ENCODE results near the gene NUDT9.
"Not testable (repeated sequence)": the region's sequence is repeated elsewhere in the genome, so short reads cannot be mapped to it uniquely, and the experiment has no call there.

The NUDT9 gene

DNA sequence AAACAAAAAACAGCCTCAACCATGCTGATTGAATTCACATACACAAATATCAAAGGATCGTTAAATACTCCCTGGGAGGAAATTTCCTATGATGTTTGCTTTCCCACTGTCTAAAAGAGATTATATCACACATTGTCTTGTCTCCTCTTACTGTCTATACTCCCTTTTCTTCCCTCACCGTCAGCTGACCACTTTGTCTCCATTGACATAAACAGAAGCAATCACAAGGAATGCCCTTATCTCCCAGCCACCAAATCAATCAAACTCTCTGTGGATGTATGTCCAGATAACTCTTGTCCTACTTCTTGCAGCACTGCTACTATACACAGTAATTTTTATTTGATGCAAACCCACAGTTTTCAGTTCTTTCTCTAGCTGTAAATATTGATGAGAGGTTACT lies 12.2 kb upstream of the NUDT9 start:
- DNase-seq = no peak

DNA sequence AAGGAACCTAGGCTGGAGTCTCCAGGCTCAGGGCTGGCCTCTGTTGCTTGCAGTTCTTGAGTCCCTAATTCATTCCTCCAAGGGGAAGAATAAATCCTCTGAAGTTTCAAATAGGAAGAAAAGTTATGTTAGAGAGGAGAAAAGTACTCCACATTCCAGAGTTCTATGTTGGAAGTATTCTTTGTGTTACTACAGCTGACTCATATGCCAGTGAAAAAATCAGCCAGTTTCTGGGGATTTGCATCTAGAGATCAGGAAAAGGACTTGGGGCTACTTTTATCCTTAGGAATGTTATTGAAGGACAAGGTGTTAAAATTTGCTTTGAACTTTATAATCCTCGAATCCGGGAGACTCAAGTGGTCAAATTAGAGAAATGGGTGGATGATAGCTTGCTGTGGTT lies 11.7 kb upstream of the NUDT9 start:
- peak; percentile 8 for DNase-seq

DNA sequence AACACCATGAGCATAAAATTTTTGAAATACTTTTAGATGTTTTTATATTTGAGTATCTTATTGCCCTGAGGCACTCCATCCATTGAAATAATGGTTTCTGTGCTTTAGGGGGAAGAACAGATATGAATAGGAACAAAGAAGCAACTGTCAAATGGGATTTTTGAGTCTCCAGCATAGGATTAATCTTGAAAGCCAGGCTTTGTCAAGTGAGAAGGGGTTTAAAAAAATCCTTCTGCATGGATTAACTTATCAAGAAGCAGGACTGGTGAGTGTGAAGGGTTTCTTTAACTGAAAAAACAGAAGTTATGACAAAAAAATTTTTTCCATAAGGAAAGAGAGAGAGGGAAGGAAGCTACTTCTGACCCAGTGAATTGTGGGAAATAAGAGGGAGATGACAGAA lies 7.6 kb upstream of the NUDT9 start:
- DNase-seq = no peak

DNA sequence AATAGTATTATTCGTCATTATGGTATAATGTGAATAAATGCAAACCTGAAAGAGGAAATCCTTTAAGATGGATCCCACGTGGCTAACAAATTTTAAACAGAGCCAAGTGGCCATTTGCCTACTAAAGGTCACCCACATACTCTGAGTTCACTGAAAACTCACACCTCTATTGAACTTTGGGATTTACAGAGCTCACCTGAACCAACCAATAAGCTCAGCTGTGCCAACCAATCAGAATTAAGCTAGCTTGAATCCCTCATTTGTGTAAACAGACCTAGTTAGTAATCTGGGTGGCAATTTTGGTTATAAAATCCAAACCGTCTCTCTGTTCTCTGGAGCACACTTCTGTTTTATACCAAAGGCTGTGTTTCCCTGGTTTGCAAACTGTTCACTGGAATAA lies 5.4 kb upstream of the NUDT9 start:
- no peak for DNase-seq

DNA sequence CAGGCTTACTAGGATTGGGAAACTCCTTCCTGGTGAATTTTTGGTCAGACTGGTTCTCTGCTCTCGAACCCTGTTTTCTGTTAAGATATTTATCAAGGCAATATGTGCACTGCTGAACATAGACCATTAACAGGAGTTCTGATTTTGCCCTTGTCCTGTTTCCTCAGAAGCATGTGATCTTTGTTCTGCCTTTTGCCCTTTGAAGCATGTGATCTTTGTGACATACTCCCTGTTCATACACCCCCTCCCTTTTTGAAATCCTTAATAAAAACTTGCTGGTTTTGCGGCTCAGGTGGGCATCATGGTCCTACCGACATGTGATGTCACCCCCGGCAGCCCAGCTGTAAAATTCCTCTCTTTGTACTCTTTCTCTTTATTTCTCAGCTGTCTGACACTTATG lies 4.0 kb upstream of the NUDT9 start:
- not testable (repeated sequence) for DNase-seq

DNA sequence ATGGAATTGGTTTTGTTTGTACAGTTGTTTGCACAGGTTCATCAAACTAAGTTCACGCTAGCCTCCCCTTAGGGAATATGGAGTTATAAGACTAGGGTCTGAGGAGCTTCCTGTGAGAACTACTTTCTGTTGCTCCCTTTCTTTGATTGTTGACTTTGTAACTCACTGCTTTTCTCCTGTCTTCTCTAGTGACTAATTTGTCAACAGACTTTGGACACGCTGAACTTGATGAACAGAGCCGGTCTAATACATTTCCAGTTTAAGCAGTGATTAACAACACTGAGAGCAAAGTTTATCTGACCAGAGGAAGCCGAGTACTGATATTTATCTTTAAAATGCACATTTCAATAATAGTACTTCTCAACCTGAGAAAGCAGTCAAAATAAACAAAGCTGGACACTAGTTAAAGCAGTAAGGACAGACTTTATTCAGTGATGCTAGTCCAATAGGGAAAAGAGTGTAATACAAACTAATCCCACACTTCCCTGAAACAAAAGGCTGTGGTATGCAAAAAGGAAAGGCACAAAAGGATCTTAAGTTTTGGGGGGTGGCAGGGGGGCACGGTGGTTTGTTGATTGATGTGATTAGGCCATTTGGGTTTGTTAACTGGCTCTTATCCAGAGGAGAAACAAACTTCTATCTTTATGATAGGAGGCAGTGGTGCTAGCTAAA lies 2.7 kb upstream of the NUDT9 start:
- DNase-seq = no peak

DNA sequence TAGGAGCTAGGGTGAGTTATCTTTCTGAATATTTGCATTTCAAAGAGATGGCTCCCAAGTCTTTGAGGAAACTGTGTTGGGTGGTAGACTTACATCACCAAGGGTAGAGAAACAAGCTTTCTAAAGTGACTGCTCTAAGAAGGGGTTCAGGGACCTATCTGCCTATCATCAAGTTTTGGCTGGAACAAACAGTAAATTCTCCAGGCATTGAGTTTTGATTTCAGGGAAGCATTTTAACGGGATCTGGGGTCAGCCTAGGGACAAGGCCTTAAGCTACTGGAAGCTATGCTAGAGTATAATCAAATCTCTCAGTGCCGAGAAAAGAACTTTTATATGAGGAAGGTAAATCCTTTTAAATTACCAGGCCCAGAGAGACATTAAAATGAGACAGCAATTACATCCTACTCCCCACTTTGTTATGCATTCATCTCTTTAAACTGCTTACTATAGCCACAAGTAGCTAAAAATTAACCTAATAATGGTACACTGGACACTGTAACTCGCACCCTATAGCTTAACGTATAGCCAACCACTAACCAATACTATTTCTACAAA lies 2.0 kb upstream of the NUDT9 start:
- DNase-seq = no peak

DNA sequence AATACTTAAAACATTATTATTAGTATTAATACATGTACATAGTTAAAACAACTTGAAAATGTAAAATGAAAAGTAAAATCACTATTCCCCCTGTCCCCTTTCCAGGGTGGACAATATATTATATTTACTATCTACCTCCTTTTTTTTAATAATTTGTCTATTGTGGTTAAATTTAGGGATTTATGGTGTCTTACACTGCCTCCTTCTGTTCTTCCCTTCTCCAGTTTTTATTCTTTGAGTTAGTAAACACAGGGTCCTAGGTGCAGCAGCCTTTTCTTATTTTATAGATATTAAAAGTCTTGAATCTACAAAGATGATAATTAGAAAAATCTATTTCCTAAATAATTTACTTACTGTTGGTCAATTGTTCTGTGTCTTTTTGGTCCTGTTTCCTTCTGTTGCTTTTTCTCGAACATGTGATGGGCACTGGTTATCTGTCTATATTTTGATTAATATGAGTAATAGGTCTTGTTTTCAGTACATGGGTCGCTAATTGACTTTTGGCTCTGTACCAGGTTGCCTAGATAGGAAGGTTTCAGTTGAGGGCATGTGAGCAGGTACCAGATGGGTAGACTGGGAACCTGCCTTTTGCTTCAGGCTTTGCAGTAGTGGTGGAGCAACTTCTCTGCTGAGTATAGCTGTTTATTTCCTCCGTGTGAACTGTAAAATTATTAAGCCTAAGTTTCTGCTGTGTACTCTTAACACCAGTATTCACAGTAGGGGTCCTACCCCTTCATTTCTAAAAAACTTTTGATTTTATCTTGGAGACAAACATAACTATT lies 1.1 kb downstream of the NUDT9 start:
- DNase-seq = peak; percentile 18

DNA sequence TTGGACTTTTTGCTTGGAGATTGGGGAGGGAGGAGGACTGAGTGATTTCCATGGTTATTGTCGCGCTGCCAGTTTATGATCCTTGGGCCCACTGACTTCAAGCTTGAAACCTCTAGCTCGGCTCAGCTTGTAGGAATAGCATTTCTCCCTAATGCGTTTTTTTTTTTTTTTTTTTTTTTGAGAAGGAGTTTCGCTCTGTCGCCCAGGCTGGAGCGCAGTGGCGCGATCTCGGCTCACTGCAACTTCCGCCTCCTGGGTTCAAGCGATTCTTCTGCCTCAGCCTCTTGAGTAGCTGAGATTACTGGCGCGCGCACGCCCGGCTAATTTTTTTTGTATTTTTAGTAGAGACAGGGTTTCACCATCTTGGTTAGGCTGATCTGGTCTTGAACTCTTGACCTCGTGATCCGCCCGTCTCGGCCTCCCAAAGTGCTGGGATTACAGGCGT lies 1.7 kb downstream of the NUDT9 start:
- DNase-seq = peak; percentile 7

DNA sequence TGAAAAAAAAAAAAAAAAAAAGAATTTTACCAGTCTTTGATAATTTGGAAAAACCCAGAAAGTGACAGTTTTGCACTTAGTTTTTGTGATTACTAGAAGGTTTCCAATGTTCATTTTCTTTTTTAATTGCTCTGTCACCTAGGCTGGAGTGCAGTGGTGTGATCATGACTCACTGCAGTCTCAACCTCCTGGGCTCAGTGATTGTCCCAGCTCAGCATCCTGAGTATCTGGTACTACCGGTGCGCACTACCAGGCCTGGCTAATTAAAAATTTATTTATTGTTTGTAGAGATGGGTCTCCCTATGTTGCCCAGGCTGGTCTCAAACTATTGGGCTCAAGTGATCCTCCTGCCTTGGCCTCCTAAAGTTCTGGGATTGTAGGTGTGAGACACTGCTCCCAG lies 3.3 kb downstream of the NUDT9 start:
- peak; percentile 14 for DNase-seq

DNA sequence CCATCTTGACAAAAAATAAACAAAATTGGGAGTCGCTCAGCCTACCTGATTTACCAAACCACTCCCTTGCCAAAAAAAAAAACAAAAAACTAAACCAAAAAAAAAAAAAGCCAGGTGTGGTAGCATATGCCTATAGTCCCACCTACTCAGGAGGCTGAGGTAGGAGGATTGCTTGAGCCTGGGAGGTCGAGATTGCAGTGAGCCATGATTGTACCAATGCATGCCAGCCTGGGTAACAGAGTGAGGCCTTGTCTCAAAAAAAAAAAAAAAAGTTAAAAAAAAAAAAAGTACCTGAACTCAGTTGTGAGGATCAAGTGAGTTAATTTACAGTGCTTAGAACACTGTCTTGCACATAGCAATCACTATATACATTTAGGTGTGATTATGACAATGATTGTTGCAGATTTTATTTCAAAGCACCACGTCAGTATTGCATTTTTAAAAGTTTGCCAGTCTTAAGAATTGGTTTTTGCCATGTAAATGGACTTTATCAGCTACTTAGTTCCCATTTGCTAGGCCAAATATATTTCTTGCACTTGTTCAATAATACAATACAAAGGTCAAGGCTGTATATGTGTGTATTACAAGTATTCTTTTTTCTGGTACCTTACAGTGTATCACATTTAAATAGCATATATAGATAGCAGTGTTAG lies 4.6 kb downstream of the NUDT9 start:
- DNase-seq = no peak

DNA sequence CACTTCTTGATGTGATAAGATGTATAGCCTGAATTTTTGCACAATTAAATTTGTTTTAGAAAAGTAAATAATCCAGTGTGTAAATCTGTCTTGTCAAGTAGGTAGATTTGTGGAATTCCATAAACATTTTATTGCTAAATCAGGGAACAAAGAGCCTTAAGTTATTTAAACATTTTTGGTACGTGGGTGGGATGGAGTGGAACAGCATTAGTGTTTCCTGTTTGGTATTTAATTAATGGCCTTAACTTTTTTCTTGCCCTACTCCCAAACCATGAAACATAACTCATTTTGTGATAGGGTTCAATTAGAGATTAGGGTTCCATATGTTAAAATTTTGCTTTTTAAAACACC lies 5.1 kb downstream of the NUDT9 start:
- no peak for DNase-seq

DNA sequence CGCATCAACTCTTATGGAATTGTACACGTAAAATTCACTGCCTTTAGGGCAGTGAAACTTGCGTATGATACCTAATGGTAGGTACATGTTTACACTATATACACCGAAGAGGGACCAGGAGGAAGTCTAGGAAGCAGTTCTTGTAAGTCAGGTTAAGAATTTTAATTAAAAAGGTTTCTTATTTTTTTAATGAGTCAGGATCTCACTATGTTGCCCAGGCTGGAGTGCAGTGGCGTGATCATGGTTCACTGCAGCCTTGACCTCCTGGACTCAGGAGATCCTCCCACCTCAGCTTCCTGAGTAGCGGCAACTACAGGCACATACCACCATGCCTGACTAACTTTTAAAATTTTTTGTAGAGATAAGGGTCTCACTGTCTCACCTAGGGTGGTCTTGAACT lies 6.6 kb downstream of the NUDT9 start:
- DNase-seq = no peak

DNA sequence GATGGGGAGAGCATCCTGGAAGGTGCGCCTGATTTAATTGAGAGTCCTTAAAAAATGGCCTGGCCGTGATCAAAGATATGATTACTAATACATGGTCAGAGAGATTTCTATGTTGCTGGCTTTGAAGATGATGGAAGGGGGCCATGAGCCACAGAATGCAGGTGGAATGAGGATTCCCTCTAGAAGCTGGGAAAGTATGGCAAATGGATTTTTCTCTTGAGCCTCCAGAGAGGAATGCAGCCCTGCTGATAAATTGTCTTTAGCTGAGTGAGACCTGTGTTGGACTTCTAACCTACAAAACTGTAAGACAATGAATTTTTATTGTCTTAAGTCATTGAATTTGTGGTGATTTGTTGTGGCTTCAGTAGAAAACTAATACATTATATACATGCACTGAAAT lies 7.7 kb downstream of the NUDT9 start:
- no peak for DNase-seq

DNA sequence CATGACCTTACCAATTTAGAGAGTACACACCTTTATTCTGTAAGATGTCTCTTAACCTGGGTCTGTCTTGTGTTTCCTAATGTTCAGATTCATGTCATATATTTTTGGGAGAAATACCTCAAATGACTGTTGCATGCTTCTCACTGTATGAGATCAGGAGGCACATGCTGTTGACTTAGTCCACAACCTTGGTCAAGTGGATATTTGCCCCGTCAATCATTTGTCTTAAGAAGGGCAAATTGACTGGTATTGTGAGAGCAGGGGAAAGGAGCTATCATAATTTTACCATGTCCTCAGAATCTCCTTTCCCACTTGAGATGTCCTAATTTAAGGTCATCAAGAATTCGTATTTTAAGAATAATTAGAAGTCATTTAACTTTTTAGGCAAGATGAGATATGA lies 11.0 kb downstream of the NUDT9 start:
- no peak for DNase-seq

DNA sequence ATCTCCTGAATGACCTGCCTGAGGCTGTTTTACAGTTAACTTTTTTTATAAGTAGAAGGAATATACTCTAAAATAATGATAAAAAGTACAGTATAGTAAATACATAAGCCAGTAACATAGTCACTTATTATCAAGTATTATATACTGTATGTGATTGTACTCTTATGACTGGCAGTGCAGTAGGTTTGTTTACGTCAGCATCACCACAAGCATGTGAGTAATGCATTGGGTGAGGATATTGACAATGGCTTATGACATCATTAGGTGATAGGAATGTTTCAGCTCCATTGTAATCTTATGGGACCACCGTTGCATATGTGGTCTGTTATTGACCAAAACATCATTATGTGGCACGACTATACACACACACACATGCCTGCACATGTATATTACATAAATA lies 20.5 kb downstream of the NUDT9 start:
- DNase-seq = peak; percentile 21

DNA sequence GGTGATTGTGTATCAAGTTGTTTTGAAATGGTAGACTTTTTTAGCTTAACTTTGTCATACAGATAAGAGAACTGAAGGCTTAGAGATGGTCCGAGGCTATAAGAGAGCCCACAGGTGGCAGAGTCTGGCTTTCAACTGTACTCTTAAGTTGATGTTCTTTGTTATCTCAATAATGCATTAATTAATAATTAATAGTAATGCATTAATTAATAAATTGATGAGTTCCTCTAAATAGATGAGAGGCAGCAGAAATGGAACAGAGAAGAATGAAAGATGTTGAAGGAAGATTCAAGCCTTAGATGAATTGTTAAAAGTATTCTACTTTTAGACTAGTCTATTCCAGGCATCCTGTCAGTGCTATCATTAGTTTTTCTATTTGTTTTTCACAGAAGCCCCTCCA lies 22.4 kb downstream of the NUDT9 start:
- no peak for DNase-seq

DNA sequence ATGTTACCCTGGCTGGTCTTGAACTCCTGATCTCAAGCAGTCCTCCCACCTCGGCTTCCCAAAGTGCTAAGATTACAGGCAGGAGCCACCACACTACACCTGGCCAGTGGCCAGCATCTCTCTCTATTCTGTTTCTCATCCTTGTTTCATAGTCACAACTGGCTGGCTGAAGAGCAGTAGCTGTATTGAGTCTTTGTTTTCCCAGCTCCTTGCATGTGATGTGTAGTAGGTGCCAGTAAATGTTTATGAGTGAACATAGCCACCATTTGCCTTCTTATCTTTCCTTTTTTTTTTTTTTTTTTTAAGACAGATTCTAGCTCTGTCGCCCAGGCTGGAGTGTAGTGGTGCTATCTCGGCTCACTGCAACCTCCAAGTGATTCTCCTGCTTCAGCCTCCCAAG lies 23.6 kb downstream of the NUDT9 start:
- DNase-seq = no peak

DNA sequence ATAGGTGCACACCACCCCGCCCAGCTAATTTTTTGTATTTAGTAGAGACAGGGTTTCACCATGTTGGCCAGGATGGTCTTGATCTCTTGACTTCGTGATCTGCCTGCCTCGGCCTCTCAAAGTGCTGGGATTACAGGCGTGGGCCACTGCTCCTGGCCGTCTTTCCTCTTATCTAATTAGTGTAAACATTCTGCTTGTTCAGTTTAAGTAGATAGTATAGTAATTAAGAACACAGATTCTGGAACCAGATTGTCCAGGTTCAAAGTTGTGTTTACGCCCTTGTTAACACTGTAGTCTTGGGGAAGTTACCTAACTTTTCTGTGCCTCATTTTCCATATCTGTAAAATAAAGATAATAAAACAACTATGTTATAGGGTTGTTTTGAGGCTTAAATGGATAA lies 24.0 kb downstream of the NUDT9 start:
- not testable (repeated sequence) for DNase-seq

DNA sequence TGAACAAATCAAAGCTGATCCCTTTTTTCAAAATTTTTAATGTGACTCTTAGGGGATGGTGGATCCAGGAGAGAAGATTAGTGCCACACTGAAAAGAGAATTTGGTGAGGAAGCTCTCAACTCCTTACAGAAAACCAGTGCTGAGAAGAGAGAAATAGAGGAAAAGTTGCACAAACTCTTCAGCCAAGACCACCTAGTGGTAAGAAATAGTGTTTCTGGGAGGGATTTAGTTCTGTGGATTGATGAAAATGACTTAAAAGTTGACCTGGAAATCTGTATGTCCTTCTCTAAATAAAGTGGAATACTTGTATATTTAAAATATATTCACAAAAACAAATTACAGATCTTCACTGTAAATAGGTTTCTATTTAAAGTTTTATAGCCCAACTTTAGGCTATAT lies 29.2 kb downstream of the NUDT9 start:
- no peak for DNase-seq

DNA sequence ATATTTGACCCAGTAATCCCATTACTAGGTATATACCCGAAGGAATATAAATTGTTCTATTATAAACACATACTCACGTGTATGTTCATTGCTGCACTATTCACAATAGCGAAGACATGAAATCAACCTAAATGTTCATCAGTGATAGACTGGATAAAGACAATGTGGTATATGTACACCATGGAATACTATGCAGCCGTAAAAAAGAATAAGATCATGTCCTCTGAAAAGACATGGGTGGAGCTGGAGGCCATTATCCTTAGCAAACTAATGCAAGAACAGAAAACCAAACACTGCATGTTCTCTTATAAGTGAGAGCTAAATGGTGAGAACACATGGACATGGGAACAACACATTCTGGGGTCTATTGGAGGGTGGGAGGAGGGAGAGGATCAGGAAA lies 36.5 kb downstream of the NUDT9 start:
- DNase-seq = no peak

DNA sequence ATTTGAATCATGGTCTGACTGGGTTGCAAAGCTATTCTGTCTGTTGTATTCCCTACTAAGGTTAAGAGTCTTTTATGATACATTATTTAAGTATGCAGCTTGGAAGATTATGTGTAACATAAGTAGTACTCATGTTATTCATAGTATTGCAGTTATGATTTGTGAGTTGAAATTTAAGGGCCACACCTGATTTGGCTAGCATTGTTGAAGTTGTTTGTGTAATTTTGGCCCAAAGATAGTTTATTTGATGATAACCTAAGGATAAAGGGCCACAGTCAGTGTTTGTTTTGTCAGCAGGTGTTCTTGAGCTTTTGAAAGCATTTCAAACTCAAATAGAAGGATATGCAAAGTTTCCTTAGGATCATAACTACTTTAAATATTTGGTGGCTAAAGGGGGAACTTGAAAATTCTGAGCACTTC lies 38.9 kb downstream of the NUDT9 start:
- no peak for DNase-seq

DNA sequence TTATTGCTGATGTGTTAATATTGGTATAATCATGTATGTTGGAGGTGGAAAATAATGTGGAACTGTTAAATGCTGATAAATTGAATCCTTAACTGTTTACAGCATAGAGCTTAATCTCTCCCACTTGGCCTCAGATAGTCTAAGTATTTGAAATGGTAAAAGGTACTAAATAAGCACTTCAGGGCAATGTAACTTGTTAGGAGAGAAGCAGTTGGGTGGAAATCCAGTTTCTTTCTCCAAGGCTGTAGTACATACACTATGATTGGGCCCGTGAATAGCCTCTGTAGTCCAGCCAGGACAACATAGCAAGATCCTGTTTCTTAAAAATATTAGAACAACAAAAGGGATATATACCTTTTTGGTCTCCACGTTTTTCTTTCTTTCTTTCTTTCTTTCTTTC lies 39.7 kb downstream of the NUDT9 start:
- DNase-seq = no peak

DNA sequence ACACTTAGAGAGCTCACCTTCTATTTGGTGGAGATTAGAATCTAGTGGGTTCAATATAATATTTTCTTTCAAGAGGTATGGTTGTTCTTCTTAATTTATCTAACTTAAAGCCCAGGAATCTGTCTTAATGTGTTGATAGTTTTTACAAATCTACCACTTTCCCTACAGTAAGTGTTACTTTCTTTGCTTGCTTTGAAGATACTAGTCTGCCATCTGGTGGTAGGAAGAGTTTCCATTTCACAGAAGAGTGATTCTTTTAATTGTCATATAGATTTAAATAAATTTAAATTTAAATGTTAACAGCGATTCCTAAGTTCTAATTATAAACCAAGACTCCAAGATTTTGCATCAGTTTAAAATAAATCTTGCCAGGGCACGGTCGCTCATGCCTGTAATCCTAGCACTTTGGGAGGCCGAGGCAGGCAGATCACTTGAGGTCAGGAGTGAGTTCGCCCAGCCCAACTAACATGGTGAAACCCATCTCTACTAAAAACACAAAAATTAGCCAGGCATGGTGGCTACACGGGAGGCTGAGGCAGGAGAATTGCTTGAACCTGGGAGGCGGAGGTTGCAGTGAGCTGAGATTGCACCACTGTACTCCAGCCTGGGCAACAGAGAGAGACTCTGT lies 43.5 kb downstream of the NUDT9 start:
- peak; percentile 44 for DNase-seq
